NCI-H1417 (cell line): ENCODE results near the gene DOCK1.

Source experiments
- DNase-seq, 3 experiments: peaks; one replicate each; lab custom pipeline; 2025; lab: John Stamatoyannopoulos, UW

Gene DOCK1

GRCh38 chr10:127467811-127468210 is 562.6 kb downstream of the DOCK1 start:
- no peak for DNase-seq

DNA sequence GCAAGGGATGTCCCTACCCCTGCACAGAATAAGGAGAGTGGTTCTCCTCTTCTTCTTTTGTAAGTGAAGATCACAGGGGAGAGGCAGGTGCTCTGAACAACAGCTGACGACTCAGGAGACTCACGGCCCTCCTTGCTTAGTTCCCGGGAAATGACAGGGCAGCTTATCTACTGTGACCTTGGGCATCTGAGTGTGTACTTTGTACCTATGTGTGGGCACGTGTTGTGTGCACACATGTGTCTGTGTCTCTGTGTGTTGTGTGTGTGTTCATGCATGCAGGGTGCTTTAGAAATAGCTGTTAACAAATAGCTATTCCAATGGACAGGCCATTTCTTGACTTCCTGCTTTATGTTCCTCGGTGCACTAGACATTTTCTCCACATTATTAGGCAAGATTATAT is 563.4 kb downstream of the DOCK1 start:
- no peak for DNase-seq

- DNase-seq = no peak
These were observed 565.7 kb downstream of the DOCK1 start for GRCh38 chr10:127470911-127471310.

DNA sequence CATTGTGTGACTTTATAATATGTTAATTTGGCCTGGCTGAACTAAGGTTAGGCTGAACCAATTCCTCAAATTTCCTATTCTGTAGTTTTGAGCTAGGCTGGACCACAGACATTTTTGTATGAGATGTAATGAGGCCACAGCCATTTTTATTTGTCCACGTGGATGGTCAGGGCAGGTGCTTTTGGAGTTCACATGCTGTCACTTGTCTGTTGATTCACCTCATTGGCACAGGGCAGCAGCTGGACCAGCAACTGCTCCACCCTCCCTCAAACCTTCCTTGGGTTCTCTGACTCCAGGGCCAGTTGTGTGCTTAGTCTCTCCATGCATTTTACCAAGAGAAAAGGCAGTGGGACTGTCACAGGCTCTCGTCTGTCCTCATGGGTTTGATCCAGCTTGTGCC is 567.7 kb downstream of the DOCK1 start:
- no peak for DNase-seq

DNA sequence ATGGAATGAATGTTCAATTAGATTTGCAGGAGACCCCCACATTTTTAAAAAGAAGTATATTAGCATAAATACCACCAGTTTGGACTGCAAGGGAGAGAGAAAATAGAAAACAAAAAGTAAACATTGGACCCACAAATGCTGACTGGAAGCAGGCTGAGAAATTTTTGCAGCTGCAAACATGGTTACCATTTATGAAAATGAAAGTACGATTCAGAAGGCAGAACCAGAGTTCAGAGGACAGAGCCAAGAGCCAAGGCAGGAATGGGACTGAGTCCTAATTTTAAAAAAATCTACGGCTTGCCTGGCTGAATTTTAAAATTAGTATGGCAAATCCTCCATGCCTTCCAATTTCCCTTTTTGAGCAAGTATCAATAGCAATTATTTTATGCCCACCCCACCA is 569.3 kb downstream of the DOCK1 start:
- no peak for DNase-seq

DNA sequence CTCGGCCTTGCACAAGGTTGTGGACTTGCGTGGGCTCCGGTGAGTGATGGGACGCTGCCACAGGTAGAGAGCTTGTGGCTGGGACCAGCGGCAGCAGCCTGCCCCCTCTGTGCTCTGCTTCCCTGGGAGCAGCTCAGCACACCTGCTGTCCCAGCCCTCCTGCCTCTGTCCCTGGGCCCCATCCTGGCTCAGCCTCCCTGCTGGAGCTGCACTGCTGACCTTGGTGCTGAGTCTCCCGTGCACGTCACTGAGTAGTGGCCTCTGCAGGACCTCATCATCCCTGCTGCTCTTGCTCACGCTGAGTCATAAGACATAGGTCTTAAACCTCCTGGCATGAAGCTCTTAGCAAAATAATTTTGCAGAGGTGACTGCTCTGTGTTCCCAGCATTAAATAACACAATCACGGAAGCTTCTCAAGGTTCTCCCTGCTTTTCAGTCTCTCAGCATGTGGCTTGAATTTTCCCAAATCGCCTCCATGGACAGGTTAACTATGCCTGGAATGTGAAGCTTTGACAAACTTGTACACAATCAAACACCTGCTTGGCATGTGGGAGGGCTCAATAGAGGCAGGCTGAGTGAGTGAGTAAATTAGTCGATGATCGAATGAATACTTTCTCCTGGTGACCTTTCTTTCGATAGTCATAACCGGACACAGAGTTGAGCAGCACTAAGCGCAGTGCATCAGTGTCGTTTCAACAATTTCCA is 580.1 kb downstream of the DOCK1 start:
- no peak for DNase-seq

- DNase-seq = no peak
These were observed 581.1 kb downstream of the DOCK1 start for GRCh38 chr10:127486355-127486754.

GRCh38 chr10:127492607-127493250 is 587.5 kb downstream of the DOCK1 start:
- no peak for DNase-seq

GRCh38 chr10:127496035-127496434 is 590.8 kb downstream of the DOCK1 start:
- no peak for DNase-seq

- DNase-seq = no peak
These were observed 592.5 kb downstream of the DOCK1 start for GRCh38 chr10:127497685-127498084.

DNA sequence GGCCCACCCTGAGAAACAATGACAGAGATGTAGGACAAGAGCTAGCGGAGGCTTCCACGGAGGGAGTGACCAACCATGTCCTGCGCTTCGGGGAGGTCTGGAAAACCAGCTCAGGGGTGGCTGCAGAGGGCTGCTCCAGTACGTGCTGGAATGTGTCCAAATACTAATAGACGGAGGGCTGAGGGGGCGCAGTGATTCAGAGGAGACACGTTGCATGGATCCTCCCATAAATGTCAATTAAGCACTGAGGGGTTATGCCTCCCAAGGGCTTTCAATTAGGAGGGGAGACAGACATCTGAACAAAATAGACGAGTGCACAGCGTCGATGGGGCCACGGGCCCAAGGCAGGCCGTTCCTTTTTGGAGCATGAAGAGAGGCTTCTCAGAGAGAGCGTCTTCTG is 592.9 kb downstream of the DOCK1 start:
- DNase-seq = no peak

DNA sequence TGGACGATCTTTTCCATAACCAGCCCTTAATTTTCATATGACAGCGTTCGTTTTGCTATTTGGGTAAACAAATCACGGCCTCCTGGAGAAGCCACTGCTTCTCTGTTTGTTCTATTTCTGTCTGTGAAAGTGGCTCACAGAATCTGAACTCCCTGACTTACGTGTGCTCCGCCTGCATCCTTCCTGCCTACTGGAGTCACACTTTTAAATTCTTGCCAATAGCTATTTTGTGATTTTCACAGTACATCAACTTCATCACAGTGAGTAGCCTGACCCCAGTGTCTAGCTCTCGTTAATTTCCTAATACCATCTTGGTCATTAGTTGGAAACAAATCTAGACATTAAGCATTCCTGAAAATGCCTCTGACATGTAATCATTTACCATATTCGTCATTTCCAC is 594.9 kb downstream of the DOCK1 start:
- DNase-seq = no peak
